ENCODE measurements around the gene CRIP3.

Gene CRIP3

GRCh38 chr6:43287717-43288679, 20.6 kb downstream of the CRIP3 start:
- DNase-seq (ENCODE audit: low read depth in 2 of 2) = no peak

- DNase-seq (ENCODE audit: low read depth in 2 of 2) = no peak
Measured at GRCh38 chr6:43286980-43287716, 21.5 kb downstream of the CRIP3 start.

GRCh38 chr6:43286456-43286979, 22.1 kb downstream of the CRIP3 start:
- DNase-seq (ENCODE audit: low read depth in 2 of 2) = no peak

GRCh38 chr6:43285832-43286231, 22.8 kb downstream of the CRIP3 start:
- DNase-seq (ENCODE audit: low read depth in 2 of 2) = no peak

GRCh38 chr6:43284991-43285781, 23.4 kb downstream of the CRIP3 start:
- no peak for DNase-seq (ENCODE audit: low read depth in 2 of 2)

GRCh38 chr6:43283905-43284304, 24.7 kb downstream of the CRIP3 start:
- DNase-seq (ENCODE audit: low read depth in 2 of 2) = no peak

GRCh38 chr6:43283514-43283901, 25.1 kb downstream of the CRIP3 start:
- DNase-seq (ENCODE audit: low read depth in 2 of 2) = no peak

- DNase-seq (ENCODE audit: low read depth in 2 of 2) = no peak
Measured at GRCh38 chr6:43282636-43283513, 25.8 kb downstream of the CRIP3 start.

- DNase-seq (ENCODE audit: low read depth in 2 of 2) = no peak
Measured at GRCh38 chr6:43282060-43282459, 26.6 kb downstream of the CRIP3 start.

GRCh38 chr6:43280234-43280633, 28.4 kb downstream of the CRIP3 start:
- DNase-seq (ENCODE audit: low read depth in 2 of 2) = no peak

- no peak for DNase-seq (ENCODE audit: low read depth in 2 of 2)
Measured at GRCh38 chr6:43278524-43279078, 30.0 kb downstream of the CRIP3 start.

GRCh38 chr6:43277643-43278523, 30.7 kb downstream of the CRIP3 start:
- no peak for DNase-seq (ENCODE audit: low read depth in 2 of 2)

- no peak for DNase-seq (ENCODE audit: low read depth in 2 of 2)
Measured at GRCh38 chr6:43277306-43277642, 31.4 kb downstream of the CRIP3 start.

- no peak for DNase-seq (ENCODE audit: low read depth in 2 of 2)
Measured at GRCh38 chr6:43276577-43277305, 31.9 kb downstream of the CRIP3 start.

- no peak for DNase-seq (ENCODE audit: low read depth in 2 of 2)
Measured at GRCh38 chr6:43275801-43276576, 32.6 kb downstream of the CRIP3 start.

- DNase-seq (ENCODE audit: low read depth in 2 of 2) = peak; percentile 18 to 33
Measured at GRCh38 chr6:43274916-43275597, 33.6 kb downstream of the CRIP3 start.

GRCh38 chr6:43274127-43274915, 34.3 kb downstream of the CRIP3 start:
- no peak for DNase-seq (ENCODE audit: low read depth in 2 of 2)
